ENCODE data around the gene PLA2G2C.

- TF ChIP-seq EZH2phosphoT487 (IDR thresholded peaks at IDR 0.05; ENCODE audit: low read depth): no peak
- no peak for TF ChIP-seq CTCF (IDR thresholded peaks at IDR 0.05; ENCODE audit: low read depth, low read length)
Measured at GRCh38 chr1:20198296-20198695, 12.0 kb upstream of the PLA2G2C start.
